Measurements from ENCODE around the gene LURAP1L.

Gene LURAP1L

GRCh38 chr9:12760758-12761157 lies 14.1 kb upstream of the LURAP1L start (continued):
- TF ChIP-seq ZNF677 (tag by site-specific recombination; IDR thresholded peaks at IDR 0.05): no peak

DNA sequence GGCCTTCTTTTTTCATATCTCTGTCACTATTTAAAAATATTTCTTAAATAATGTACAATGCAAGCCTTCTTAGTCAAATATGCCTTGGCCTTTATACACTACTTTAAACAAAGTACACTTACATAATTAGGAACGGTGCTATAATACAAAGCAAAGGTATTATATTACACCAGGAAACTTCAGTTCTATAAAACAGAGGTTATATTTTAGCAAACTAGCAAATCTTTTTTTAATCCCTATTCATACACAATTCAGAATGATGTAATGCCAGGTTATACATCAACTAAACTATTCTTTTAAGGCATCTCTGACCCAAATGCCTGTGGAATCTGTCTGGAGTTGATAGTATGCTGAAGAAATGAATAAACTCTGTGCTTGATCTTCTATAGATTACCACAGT lies 10.7 kb upstream of the LURAP1L start:
- ChIA-PET CTCF (interaction anchor here (0.7 to 0.9 kb wide), 2 partner anchors 9 to 342 kb away, joined by 3 to 4 read pairs; no protein-coding TSS in a partner anchor), POLR2A (no interaction called here)
- H3K4me1 ChIP-seq (ENCODE audit: control insufficient read depth, insufficient read depth, low read length): peaks cover 8% of the 10 kb centered on the region; the same call in 1 of the 2 replicates
- H3K27ac ChIP-seq (ENCODE audit: extremely low read depth, low read depth, low read length): no peak overlapping the region
- no peak overlapping the region for H3K4me3 ChIP-seq (ENCODE audit: low read depth, low read length)
- TF ChIP-seq ZSCAN5A (tag by site-specific recombination; IDR thresholded peaks at IDR 0.05): no peak
- TF ChIP-seq ATF2 (tag by site-specific recombination; IDR thresholded peaks at IDR 0.05; ENCODE audit: low read depth): peak; percentile 17; the same call in 1 of the 2 replicates
- TF ChIP-seq ZNF341 (tag by site-specific recombination; IDR thresholded peaks at IDR 0.05; ENCODE audit: low read depth): no peak
- TF ChIP-seq, protein P1, sequence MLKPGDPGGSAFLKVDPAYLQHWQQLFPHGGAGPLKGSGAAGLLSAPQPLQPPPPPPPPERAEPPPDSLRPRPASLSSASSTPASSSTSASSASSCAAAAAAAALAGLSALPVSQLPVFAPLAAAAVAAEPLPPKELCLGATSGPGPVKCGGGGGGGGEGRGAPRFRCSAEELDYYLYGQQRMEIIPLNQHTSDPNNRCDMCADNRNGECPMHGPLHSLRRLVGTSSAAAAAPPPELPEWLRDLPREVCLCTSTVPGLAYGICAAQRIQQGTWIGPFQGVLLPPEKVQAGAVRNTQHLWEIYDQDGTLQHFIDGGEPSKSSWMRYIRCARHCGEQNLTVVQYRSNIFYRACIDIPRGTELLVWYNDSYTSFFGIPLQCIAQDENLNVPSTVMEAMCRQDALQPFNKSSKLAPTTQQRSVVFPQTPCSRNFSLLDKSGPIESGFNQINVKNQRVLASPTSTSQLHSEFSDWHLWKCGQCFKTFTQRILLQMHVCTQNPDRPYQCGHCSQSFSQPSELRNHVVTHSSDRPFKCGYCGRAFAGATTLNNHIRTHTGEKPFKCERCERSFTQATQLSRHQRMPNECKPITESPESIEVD (tag by site-specific recombination; IDR thresholded peaks at IDR 0.05): 0 out of 2 replicates have a peak, but pooled peaks have one; percentile 47
- no peaks in the 10 kb centered on the region for H3K9me3 ChIP-seq (ENCODE audit: control insufficient read depth, insufficient read depth, low read depth, low read length)
- no peaks in the 10 kb centered on the region for H3K36me3 ChIP-seq (ENCODE audit: control insufficient read depth in 2 of 2, insufficient read depth in 1 of 2, low read length in 2 of 2)

DNA sequence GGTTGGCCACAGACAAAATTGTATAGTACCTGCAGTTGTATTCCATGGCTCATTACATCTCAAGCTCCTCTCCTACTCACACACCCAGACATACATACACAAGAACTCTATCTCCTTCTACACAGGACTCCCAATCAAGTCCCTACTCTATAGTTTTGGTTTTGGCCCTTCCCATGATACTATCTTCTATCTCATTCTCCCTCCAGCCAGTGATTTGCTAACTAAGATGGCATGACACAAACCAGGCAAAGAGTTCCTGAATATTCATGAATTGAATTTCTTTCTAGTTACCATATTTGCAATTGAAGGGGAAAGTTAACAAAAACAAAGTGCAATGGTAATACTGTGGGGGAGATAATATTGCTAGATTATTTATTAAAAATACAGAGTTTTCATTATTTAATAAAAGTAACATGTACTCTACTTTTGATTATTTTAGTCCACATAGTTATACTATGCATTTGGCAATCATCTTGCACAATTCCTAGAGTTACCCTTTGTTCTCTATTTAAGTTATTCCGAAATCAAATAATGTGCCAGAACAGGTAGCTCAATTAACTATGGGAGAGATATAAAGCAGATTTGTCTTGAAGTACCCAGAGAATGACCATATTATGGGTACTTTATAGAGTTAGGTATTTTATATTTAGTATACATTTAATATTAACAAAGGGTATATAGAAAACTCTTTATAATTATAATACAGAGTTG lies 9.6 kb upstream of the LURAP1L start:
- POLR2A ChIA-PET: no interaction called here
- Histone ChIP-seq H3K4me3 (ENCODE audit: low read depth, low read length) (no peak overlapping the region), H3K36me3 (ENCODE audit: control insufficient read depth in 2 of 2, insufficient read depth in 1 of 2, low read length in 2 of 2) (no peaks in the 10 kb centered on the region), H3K27ac (ENCODE audit: extremely low read depth, low read depth, low read length) (no peak overlapping the region), H3K4me1 (ENCODE audit: control insufficient read depth, insufficient read depth, low read length) (peaks cover 3% of the 10 kb centered on the region; the same call in 1 of the 2 replicates), H3K9me3 (ENCODE audit: control insufficient read depth, insufficient read depth, low read depth, low read length) (no peaks in the 10 kb centered on the region)
- CTCF ChIA-PET: interaction anchor here (0.9 kb wide), 1 partner anchor 8 kb away, joined by 3 read pairs; no protein-coding TSS in a partner anchor
- TF ChIP-seq, protein P2, sequence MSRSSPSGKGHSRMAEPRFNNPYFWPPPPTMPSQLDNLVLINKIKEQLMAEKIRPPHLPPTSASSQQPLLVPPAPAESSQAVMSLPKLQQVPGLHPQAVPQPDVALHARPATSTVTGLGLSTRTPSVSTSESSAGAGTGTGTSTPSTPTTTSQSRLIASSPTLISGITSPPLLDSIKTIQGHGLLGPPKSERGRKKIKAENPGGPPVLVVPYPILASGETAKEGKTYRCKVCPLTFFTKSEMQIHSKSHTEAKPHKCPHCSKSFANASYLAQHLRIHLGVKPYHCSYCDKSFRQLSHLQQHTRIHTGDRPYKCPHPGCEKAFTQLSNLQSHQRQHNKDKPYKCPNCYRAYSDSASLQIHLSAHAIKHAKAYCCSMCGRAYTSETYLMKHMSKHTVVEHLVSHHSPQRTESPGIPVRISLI (tag by site-specific recombination; IDR thresholded peaks at IDR 0.05): no peak
- TF ChIP-seq ZNF366 (tag by site-specific recombination; conservative IDR thresholded peaks at IDR 0.05): no peak
- TF ChIP-seq ZNF624 (tag by site-specific recombination; IDR thresholded peaks at IDR 0.05): no peak
- no peak for TF ChIP-seq KLF1 (tag by site-specific recombination; IDR thresholded peaks at IDR 0.05)
- TF ChIP-seq SETDB1 (IDR thresholded peaks at IDR 0.05; ENCODE audit: insufficient read length, low read length): no peak
- TF ChIP-seq TRIM28 (IDR thresholded peaks at IDR 0.05; ENCODE audit: borderline replicate concordance, low read length): no peak
- TF ChIP-seq ZIC2 (tag by site-specific recombination; IDR thresholded peaks at IDR 0.05): no peak
- TF ChIP-seq, protein P3, sequence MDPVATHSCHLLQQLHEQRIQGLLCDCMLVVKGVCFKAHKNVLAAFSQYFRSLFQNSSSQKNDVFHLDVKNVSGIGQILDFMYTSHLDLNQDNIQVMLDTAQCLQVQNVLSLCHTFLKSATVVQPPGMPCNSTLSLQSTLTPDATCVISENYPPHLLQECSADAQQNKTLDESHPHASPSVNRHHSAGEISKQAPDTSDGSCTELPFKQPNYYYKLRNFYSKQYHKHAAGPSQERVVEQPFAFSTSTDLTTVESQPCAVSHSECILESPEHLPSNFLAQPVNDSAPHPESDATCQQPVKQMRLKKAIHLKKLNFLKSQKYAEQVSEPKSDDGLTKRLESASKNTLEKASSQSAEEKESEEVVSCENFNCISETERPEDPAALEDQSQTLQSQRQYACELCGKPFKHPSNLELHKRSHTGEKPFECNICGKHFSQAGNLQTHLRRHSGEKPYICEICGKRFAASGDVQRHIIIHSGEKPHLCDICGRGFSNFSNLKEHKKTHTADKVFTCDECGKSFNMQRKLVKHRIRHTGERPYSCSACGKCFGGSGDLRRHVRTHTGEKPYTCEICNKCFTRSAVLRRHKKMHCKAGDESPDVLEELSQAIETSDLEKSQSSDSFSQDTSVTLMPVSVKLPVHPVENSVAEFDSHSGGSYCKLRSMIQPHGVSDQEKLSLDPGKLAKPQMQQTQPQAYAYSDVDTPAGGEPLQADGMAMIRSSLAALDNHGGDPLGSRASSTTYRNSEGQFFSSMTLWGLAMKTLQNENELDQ (tag by site-specific recombination; IDR thresholded peaks at IDR 0.05; ENCODE audit: low read depth): no peak
- no peak for TF ChIP-seq ZNF114 (tag by site-specific recombination; IDR thresholded peaks at IDR 0.05)
- no peak for TF ChIP-seq ZNF48 (tag by site-specific recombination; IDR thresholded peaks at IDR 0.05)
- TF ChIP-seq, protein P4, sequence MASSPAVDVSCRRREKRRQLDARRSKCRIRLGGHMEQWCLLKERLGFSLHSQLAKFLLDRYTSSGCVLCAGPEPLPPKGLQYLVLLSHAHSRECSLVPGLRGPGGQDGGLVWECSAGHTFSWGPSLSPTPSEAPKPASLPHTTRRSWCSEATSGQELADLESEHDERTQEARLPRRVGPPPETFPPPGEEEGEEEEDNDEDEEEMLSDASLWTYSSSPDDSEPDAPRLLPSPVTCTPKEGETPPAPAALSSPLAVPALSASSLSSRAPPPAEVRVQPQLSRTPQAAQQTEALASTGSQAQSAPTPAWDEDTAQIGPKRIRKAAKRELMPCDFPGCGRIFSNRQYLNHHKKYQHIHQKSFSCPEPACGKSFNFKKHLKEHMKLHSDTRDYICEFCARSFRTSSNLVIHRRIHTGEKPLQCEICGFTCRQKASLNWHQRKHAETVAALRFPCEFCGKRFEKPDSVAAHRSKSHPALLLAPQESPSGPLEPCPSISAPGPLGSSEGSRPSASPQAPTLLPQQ (tag by site-specific recombination; IDR thresholded peaks at IDR 0.05): no peak
- TF ChIP-seq ZNF677 (tag by site-specific recombination; IDR thresholded peaks at IDR 0.05): no peak
- TF ChIP-seq ZNF391 (tag by site-specific recombination; IDR thresholded peaks at IDR 0.05; ENCODE audit: borderline replicate concordance, low read depth): no peak
- no peak for TF ChIP-seq WT1 (tag by site-specific recombination; IDR thresholded peaks at IDR 0.05)
- no peak for TF ChIP-seq ZNF24 (tag by site-specific recombination; IDR thresholded peaks at IDR 0.05)
